B cell (primary cell): ENCODE results near the gene TEX51. TPM values are rescaled to one million over a fixed set of nuclear protein-coding genes. Genes with fewer than 3 reads are reported as not detected.

Source experiments
- ATAC-seq: fragments of 200-7000 bp; cut with Tn5 transposase; one replicate; pipeline ENCODE4 v1.10.0; 2021; ENCODE audit warnings: low read depth, mild to moderate bottlenecking, moderate number of reproducible peaks, moderate library complexity
- CTCF ChIA-PET: fragments of 350-600 bp; sonication (Branson Sonifier 250); formaldehyde crosslinking; loops from one replicate; lab custom pipeline; 2021; ENCODE audit warnings: antibody characterized with exemption, inconsistent platforms; lab: Charles Lee
- POLR2A ChIA-PET: fragments of 350-600 bp; sonication (Branson Sonifier 250); formaldehyde crosslinking; loops from one replicate; lab custom pipeline; 2021; ENCODE audit warnings: antibody characterized with exemption; lab: Charles Lee
- DNase-seq: peaks from one replicate; pipeline ENCODE4 v3.0.0; 2013
- H2AFZ ChIP-seq: 2 replicates; pipeline ENCODE4 v1.6.1; 2012; ENCODE audit warnings: mild to moderate bottlenecking, low read depth, low read length; ENCODE audit not compliant: insufficient read depth, poor library complexity, severe bottlenecking
- H3K27ac ChIP-seq, 2 donors: 1 replicate in 1 of 2; 2 replicates in 1 of 2; pipeline ENCODE4 v1.5.1; 2012 to 2013; ENCODE audit warnings: low read length in 2 of 2, mild to moderate bottlenecking in 2 of 2, moderate library complexity in 1 of 2
- H3K27me3 ChIP-seq, 4 experiments: fragments of 200-600 bp in 1 of 4; sonication (generic) in 1 of 4; replicated peaks in 1 of 4; 1 replicate in 2 of 4; 2 replicates in 2 of 4; pipeline versions ENCODE4 v1.6.1 to v1.7.0; 2013 to 2016; ENCODE audit warnings: low read length in 3 of 4, mild to moderate bottlenecking in 2 of 4, mixed read lengths in 1 of 4, moderate library complexity in 1 of 4; ENCODE audit not compliant: insufficient read depth in 4 of 4, control insufficient read depth in 3 of 4; ENCODE audit errors: control extremely low read depth in 1 of 4
- H3K36me3 ChIP-seq, 2 experiments: replicated peaks in 1 of 2; 1 replicate in 1 of 2; 2 replicates in 1 of 2; pipeline versions ENCODE4 v1.6.1 to v1.7.1; 2013; ENCODE audit warnings: low read length in 1 of 2; ENCODE audit not compliant: insufficient read depth in 2 of 2, control insufficient read depth in 1 of 2; ENCODE audit errors: control extremely low read depth in 1 of 2, extremely low read depth in 1 of 2
- H3K4me1 ChIP-seq, 2 donors: fragments of 200-600 bp in 1 of 2; sonication (generic) in 1 of 2; 1 replicate in 1 of 2; 2 replicates in 1 of 2; pipeline versions ENCODE4 v1.5.1 to v1.6.1; 2013 to 2017; ENCODE audit warnings: low read length in 2 of 2; ENCODE audit not compliant: control insufficient read depth in 2 of 2, insufficient read depth in 2 of 2
- H3K4me2 ChIP-seq: replicated peaks from 2 replicates; pipeline ENCODE3; 2012; ENCODE audit warnings: mild to moderate bottlenecking, low read depth, low read length; ENCODE audit not compliant: poor library complexity, severe bottlenecking
- H3K4me3 ChIP-seq, 5 experiments: fragments of 200-600 bp in 1 of 5; sonication (generic) in 1 of 5; 1 replicate in 3 of 5; 2 replicates in 2 of 5; pipeline versions ENCODE4 v1.5.1 to v1.7.0; 2011 to 2016; ENCODE audit warnings: low read length in 4 of 5, mild to moderate bottlenecking in 4 of 5, low read depth in 2 of 5, control low read depth in 1 of 5, moderate library complexity in 1 of 5; ENCODE audit not compliant: insufficient read depth in 1 of 5; ENCODE audit errors: control extremely low read depth in 1 of 5, extremely low read depth in 1 of 5
- H3K79me2 ChIP-seq: fragments of 200-600 bp; sonication (generic); one replicate; pipeline ENCODE4 v1.6.0; 2016; ENCODE audit warnings: low read length; ENCODE audit not compliant: control insufficient read depth, insufficient read depth
- H3K9ac ChIP-seq: fragments of 200-600 bp; sonication (generic); 2 replicates; pipeline ENCODE4 v1.6.1; 2017; ENCODE audit warnings: mild to moderate bottlenecking, low read length, moderate library complexity
- H3K9me3 ChIP-seq, 3 donors: one replicate each; pipeline versions ENCODE4 v1.6.1 to v1.7.1; 2013; ENCODE audit warnings: low read length in 2 of 3; ENCODE audit not compliant: control insufficient read depth in 2 of 3, insufficient read depth in 1 of 3; ENCODE audit errors: control extremely low read depth in 1 of 3
- H4K20me1 ChIP-seq: 2 replicates; pipeline ENCODE4 v1.6.0; 2012; ENCODE audit warnings: mild to moderate bottlenecking, low read length; ENCODE audit not compliant: insufficient read depth, control insufficient read depth, poor library complexity, severe bottlenecking
- H3K27ac Mint-ChIP-seq: one replicate; pipeline ENCODE4 v1.8.0; 2021; ENCODE audit warnings: mixed read lengths
- H3K27me3 Mint-ChIP-seq: one replicate; pipeline ENCODE4 v1.8.0; 2021; ENCODE audit warnings: mixed read lengths
- H3K4me1 Mint-ChIP-seq: one replicate; pipeline ENCODE4 v1.8.0; 2021; ENCODE audit warnings: mixed read lengths
- H3K4me3 Mint-ChIP-seq: one replicate; pipeline ENCODE4 v1.8.0; 2021; ENCODE audit warnings: mixed read lengths
- H3K9me3 Mint-ChIP-seq: one replicate; pipeline ENCODE4 v1.8.0; 2022; ENCODE audit warnings: mixed read lengths; ENCODE audit not compliant: insufficient read depth
- EZH2 ChIP-seq: IDR thresholded peaks from 2 replicates; pipeline ENCODE4 v1.6.1; 2012; ENCODE audit warnings: borderline replicate concordance, low read depth, mild to moderate bottlenecking, moderate library complexity, low read length; ENCODE audit not compliant: insufficient read depth, poor library complexity, severe bottlenecking
- WGBS: methylation state at CpG from one replicate; pipeline ENCODE4 v1.1.5; 2013; ENCODE audit warnings: missing lambda C conversion rate; ENCODE audit not compliant: insufficient coverage; 5-methylcytosine and 5-hydroxymethylcytosine counted together
- intact Hi-C: fragments of 100-400 bp; cut with micrococcal nuclease; formaldehyde crosslinking; loops from one replicate; pipeline ENCODE4 v1.10.0; 2022
- polyA plus RNA-seq: library from polyadenylated mRNA; depleted of rRNA; stranded (reverse); fragments of >200 nt; gene quantifications from 2 replicates; pipeline ENCODE4 v1.2.3, GENCODE V29; 2012
- total RNA-seq, 2 donors: library from RNA; stranded (reverse); fragments of 120-200 nt in 1 of 2; gene quantifications; 1 replicate in 1 of 2; 2 replicates in 1 of 2; pipeline versions ENCODE4 v1.2.3 to v1.2.4, GENCODE V29; 2013 to 2022
- TF ChIP-seq, protein P1 (sequence below): fragments of 200-600 bp; IDR thresholded peaks from one replicate; pipeline ENCODE4 v1.8.0; 2022; ENCODE audit warnings: antibody characterized with exemption, mild to moderate bottlenecking

The TEX51 gene
- total and polyA plus RNA-seq, 2 donors (not counting 1 experiment from before 2014, with no cell fraction given): not detected

DNA sequence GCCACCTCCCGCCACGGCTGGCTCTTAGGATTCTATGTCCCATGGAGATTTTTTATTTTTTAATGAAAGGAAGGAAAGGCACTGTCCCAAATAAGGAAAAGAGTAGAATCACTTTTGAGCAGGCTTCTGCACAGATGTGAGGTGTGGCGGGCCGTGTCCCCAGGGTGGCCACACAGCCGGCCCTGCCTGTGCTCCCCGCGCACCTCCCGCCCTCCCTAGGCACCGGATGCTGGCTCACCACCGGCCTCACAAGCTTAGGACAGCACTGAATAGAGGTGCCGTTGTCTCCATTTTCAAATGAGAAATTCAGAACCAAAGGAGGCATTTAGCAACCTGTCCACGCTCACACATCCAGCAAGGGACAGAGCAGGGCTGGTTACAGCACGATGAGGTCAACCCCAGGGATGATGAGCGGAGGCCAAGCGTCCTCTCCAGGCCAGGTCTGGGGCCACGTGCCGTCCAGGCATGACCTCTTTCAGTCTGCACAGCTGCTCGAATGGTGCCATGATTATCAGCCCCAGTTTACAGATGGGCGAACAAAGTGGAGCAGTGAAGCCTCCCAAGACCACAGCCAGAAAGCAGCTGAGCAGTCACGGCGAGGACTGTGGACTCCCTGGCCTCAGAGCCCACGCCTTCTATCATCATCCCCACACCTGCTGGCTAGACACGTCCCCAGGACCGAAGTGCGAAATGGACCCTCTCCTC, 20.7 kb upstream of the TEX51 start:
- ChIA-PET CTCF (no interaction called here), POLR2A (no interaction called here)
- no peak overlapping the region for H3K4me3 Mint-ChIP-seq
- no peak overlapping the region for H3K4me2 ChIP-seq
- no peak for ATAC-seq
- H3K9me3 Mint-ChIP-seq: peaks cover 12% of the 10 kb centered on the region
- H3K27me3 Mint-ChIP-seq: no peaks in the 10 kb centered on the region
- TF ChIP-seq, protein P1, sequence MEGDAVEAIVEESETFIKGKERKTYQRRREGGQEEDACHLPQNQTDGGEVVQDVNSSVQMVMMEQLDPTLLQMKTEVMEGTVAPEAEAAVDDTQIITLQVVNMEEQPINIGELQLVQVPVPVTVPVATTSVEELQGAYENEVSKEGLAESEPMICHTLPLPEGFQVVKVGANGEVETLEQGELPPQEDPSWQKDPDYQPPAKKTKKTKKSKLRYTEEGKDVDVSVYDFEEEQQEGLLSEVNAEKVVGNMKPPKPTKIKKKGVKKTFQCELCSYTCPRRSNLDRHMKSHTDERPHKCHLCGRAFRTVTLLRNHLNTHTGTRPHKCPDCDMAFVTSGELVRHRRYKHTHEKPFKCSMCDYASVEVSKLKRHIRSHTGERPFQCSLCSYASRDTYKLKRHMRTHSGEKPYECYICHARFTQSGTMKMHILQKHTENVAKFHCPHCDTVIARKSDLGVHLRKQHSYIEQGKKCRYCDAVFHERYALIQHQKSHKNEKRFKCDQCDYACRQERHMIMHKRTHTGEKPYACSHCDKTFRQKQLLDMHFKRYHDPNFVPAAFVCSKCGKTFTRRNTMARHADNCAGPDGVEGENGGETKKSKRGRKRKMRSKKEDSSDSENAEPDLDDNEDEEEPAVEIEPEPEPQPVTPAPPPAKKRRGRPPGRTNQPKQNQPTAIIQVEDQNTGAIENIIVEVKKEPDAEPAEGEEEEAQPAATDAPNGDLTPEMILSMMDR: no peak
- no peak for TF ChIP-seq EZH2
- no peaks in the 10 kb centered on the region for H3K36me3 ChIP-seq
- H2AFZ ChIP-seq: no peak overlapping the region
- H3K4me1 ChIP-seq: no peaks in the 10 kb centered on the region
- no peak overlapping the region for H3K27ac Mint-ChIP-seq
- no peak overlapping the region for H3K9ac ChIP-seq
- H3K4me1 Mint-ChIP-seq: no peaks in the 10 kb centered on the region
- H3K4me3 ChIP-seq: no peak overlapping the region
- H3K27ac ChIP-seq: no peak overlapping the region
- peaks cover 0 to 26% (median 10%) of the 10 kb centered on the region in 3 donors for H3K9me3 ChIP-seq
- no peaks in the 10 kb centered on the region for H3K79me2 ChIP-seq
- no peaks in the 10 kb centered on the region for H3K27me3 ChIP-seq
- 88% methylated on average over 21 of the region's 25 CpGs for WGBS
- intact Hi-C loops: no loop called here
- no peaks in the 10 kb centered on the region for H4K20me1 ChIP-seq
- DNase-seq: no peak

- H3K9me3 Mint-ChIP-seq: peaks cover 12% of the 10 kb centered on the region
- Histone ChIP-seq H3K9ac (no peak overlapping the region), H3K79me2 (no peaks in the 10 kb centered on the region), H3K36me3 (no peaks in the 10 kb centered on the region), H3K27ac (no peak overlapping the region), H2AFZ (no peak overlapping the region), H4K20me1 (no peaks in the 10 kb centered on the region), H3K27me3 (no peaks in the 10 kb centered on the region), H3K9me3 (peaks cover 0 to 26% (median 10%) of the 10 kb centered on the region in 3 donors), H3K4me1 (no peaks in the 10 kb centered on the region), H3K4me2 (no peak overlapping the region), H3K4me3 (no peak overlapping the region)
- 91% methylated on average over 4 of the region's 7 CpGs for WGBS
- DNase-seq (no peak), ATAC-seq (no peak)
- CTCF ChIA-PET: no interaction called here
- POLR2A ChIA-PET: no interaction called here
- intact Hi-C loops: no loop called here
- TF ChIP-seq, protein P1: no peak
- TF ChIP-seq EZH2: no peak
- no peak overlapping the region for H3K4me3 Mint-ChIP-seq
- H3K27me3 Mint-ChIP-seq: peaks cover 3% of the 10 kb centered on the region
- no peak overlapping the region for H3K27ac Mint-ChIP-seq
- no peaks in the 10 kb centered on the region for H3K4me1 Mint-ChIP-seq
These were observed 20.1 kb upstream of the TEX51 start for GRCh38 chr2:126878601-126879000.
